Transverse colon (tissue), 4 donors: ENCODE data around the gene CCT7. TPM values are rescaled to one million over a fixed set of nuclear protein-coding genes. Genes with fewer than 3 reads are reported as not detected.

Experiments
- DNase-seq: peaks from one replicate; pipeline ENCODE4 v3.0.0-alpha.2; 2019
- H3K27ac ChIP-seq, 4 donors: fragments of 200-600 bp; sonication (generic); 2 replicates each; pipeline ENCODE4 v1.5.1; 2016 to 2018; ENCODE audit warnings: inconsistent platforms in 4 of 4
- H3K27me3 ChIP-seq: fragments of 200-600 bp; sonication (generic); 2 replicates; pipeline ENCODE4 v1.5.1; 2017; ENCODE audit warnings: inconsistent platforms
- H3K36me3 ChIP-seq, 4 donors: fragments of 200-600 bp; sonication (generic); 2 replicates each; pipeline ENCODE4 v1.5.1; 2017 to 2019; ENCODE audit warnings: inconsistent platforms in 4 of 4
- H3K4me1 ChIP-seq, 4 donors: fragments of 200-600 bp; sonication (generic); 2 replicates each; pipeline ENCODE4 v1.5.1; 2017 to 2020; ENCODE audit warnings: inconsistent platforms in 4 of 4
- H3K4me3 ChIP-seq, 4 donors: fragments of 200-600 bp; sonication (generic); 1 replicate in 1 of 4; 2 replicates in 3 of 4; pipeline versions ENCODE4 v1.5.1 to v1.6.1; 2017 to 2019; ENCODE audit warnings: inconsistent platforms in 4 of 4
- H3K9me3 ChIP-seq, 2 donors: fragments of 200-600 bp; sonication (generic); 2 replicates each; pipeline ENCODE4 v1.5.1; 2017 to 2019; ENCODE audit warnings: inconsistent platforms in 2 of 2
- EP300 ChIP-seq: sonication (generic); formaldehyde crosslinking; IDR thresholded peaks from one replicate; pipeline ENCODE4 v1.6.1; 2017; ENCODE audit warnings: antibody characterized with exemption, low read depth
- POLR2A ChIP-seq: fragments of 450-650 bp; IDR thresholded peaks from one replicate; pipeline ENCODE4 v1.6.1; 2016; ENCODE audit warnings: antibody characterized with exemption, mild to moderate bottlenecking, moderate library complexity
- POLR2AphosphoS5 ChIP-seq, 3 donors: sonication (generic); formaldehyde crosslinking; IDR thresholded peaks; one replicate each; pipeline ENCODE4 v1.6.1; 2016; ENCODE audit warnings: antibody characterized with exemption in 3 of 3
- WGBS, 2 donors: methylation state at CpG; one replicate each; pipeline ENCODE4 v1.1.5; 2018; ENCODE audit warnings: low coverage in 1 of 2; 5-methylcytosine and 5-hydroxymethylcytosine counted together
- in situ Hi-C, 4 donors: fragments of 200-750 bp; cut with MboI; loops; one replicate each; pipeline versions ENCODE4 v1.15.0 to v1.15.1; 2017; ENCODE audit warnings: low sequenced_read_pairs in 3 of 4, low pct_ligation_motif_present in 1 of 4, low pct_unique_long_range_greater_than_20kb in 1 of 4
- intact Hi-C: fragments of 100-400 bp; cut with DNase I; formaldehyde crosslinking; loops from one replicate; pipeline ENCODE4 v1.15.1; 2023; ENCODE audit warnings: low total_unique reads
- total RNA-seq, 4 donors: library from RNA; depleted of rRNA; stranded (reverse); fragments of >200 nt; gene quantifications; one replicate each; pipeline ENCODE4 v1.1.0, GENCODE V29; 2016
- TF ChIP-seq, protein P1 (sequence below), 5 experiments: fragments of 200-600 bp in 3 of 5; fragments of 450-650 bp in 2 of 5; sonication (generic) in 3 of 5; IDR thresholded peaks; 1 replicate in 2 of 5; 2 replicates in 3 of 5; pipeline ENCODE4 v1.5.1; 2016 to 2017; ENCODE audit warnings: antibody characterized with exemption in 5 of 5, inconsistent platforms in 3 of 5, mild to moderate bottlenecking in 2 of 5, moderate library complexity in 1 of 5

Gene CCT7
- total RNA-seq, 4 donors from 2014 or later: 87.9 to 171 (median 116) TPM

DNA sequence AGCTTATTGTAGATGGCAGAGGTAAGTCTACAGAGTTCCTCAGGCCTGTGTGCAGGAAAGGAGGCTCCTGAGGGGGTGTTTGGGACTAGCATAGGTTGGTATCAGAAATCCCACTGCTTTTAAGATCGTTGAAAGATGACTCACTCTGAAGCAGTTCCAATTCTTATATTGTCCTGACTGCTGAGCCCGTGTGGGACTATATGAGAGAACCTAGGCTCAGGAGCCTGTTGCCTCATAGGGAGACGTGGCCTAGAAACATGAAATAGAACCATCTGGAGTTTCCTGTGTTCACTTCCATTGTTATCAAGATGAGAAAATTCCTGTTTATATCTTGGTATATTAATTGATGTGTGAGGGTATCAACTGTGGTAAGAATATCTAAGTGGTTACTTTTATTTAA is 5.7 kb downstream of the CCT7 start:
- no peak for TF ChIP-seq POLR2AphosphoS5 (IDR thresholded peaks at IDR 0.05)
- TF ChIP-seq, protein P1, sequence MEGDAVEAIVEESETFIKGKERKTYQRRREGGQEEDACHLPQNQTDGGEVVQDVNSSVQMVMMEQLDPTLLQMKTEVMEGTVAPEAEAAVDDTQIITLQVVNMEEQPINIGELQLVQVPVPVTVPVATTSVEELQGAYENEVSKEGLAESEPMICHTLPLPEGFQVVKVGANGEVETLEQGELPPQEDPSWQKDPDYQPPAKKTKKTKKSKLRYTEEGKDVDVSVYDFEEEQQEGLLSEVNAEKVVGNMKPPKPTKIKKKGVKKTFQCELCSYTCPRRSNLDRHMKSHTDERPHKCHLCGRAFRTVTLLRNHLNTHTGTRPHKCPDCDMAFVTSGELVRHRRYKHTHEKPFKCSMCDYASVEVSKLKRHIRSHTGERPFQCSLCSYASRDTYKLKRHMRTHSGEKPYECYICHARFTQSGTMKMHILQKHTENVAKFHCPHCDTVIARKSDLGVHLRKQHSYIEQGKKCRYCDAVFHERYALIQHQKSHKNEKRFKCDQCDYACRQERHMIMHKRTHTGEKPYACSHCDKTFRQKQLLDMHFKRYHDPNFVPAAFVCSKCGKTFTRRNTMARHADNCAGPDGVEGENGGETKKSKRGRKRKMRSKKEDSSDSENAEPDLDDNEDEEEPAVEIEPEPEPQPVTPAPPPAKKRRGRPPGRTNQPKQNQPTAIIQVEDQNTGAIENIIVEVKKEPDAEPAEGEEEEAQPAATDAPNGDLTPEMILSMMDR (IDR thresholded peaks at IDR 0.05): no peak
- no peak for TF ChIP-seq POLR2A
- no peak for TF ChIP-seq EP300

DNA sequence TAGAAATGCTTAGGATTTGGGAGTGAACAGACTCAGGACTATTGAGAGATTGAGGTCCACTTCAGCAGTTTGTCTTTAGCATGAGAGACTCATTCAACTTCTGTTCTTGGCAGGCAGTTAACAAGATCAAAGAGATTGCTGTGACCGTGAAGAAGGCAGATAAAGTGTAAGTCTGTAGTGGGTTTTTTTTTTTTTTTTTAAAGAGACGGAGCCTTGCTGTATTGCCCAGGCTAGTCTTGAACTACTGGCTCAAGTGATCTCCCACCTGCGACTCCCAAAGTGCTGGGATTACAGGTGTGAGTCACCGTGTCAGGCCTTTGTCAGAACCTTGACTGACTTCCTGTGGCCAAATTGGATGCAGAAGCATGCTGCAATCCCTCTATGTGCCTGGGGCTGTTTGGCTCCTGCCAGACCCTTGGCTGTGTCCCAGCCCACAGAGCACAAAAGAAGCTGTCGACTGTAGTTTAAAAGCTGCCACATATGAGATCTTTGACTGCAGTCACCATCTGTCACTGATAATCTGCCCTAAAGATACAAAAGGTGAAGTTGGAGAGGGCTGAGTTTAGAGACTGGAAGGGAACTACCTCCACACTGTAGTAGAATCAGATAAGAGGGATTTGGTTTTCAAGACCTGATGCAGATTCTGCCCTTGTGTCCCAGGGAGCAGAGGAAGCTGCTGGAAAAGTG is 9.9 kb downstream of the CCT7 start:
- in situ Hi-C loops (loop anchor here in 1 of 4 donors (25.0 kb wide), 1 partner anchor 493 kb away; the partner anchor contains the start of gene TPRKB), intact Hi-C loops (loop anchor here (10.0 kb wide), 1 partner anchor 141 kb away; the partner anchor contains the start of gene ALMS1)
- Histone ChIP-seq H3K27me3 (no peaks in the 10 kb centered on the region), H3K4me1 (peaks cover 0 to 2% (median 0%) of the 10 kb centered on the region in 4 donors), H3K4me3 (no peak overlapping the region), H3K9me3 (no peaks in the 10 kb centered on the region), H3K36me3 (peaks cover 0 to 78% (median 41%) of the 10 kb centered on the region in 4 donors), H3K27ac (no peak overlapping the region)
- no peak for DNase-seq
- 20 to 75% methylated on average over 1 to 5 of the region's 5 CpGs for WGBS, 2 donors
- TF ChIP-seq POLR2A: no peak
- TF ChIP-seq, protein P1 (IDR thresholded peaks at IDR 0.05): no peak
- no peak for TF ChIP-seq EP300
- no peak for TF ChIP-seq POLR2AphosphoS5 (IDR thresholded peaks at IDR 0.05)

More for the DNA sequence above, 5.7 kb downstream of the CCT7 start:
- no peak for DNase-seq
- Histone ChIP-seq H3K4me3 (no peak overlapping the region), H3K36me3 (peaks cover 0 to 37% (median 18%) of the 10 kb centered on the region in 4 donors), H3K27me3 (no peaks in the 10 kb centered on the region), H3K4me1 (peaks cover 11 to 32% (median 21%) of the 10 kb centered on the region in 4 donors), H3K9me3 (no peaks in the 10 kb centered on the region), H3K27ac (no peak overlapping the region)
- WGBS, 2 donors: 44 to 80% methylated on average over 1 to 3 of the region's 3 CpGs
- intact Hi-C loops: loop anchor here (10.0 kb wide), 1 partner anchor 145 kb away; the partner anchor contains the start of gene ALMS1
- in situ Hi-C loops: loop anchor here in 1 of 4 donors (25.0 kb wide), 1 partner anchor 498 kb away; the partner anchor contains the start of gene TPRKB

DNA sequence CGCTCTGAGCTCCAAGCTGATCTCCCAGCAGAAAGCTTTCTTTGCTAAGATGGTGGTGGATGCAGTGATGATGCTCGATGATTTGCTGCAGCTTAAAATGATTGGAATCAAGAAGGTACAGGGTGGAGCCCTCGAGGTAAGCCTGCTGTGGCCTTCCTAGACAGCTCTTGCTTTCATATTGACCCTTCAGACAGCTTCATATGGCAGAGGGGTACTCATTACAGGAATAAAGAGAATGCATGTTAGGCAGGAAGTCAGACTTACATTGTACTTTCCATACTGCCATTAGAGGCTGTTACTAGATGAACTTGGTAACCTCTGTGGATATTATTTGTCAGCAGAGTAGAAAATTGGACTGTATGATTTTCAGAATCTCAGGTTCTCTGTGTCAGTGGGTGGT is 10.5 kb downstream of the CCT7 start:
- intact Hi-C loops (loop anchor here (10.0 kb wide), 1 partner anchor 140 kb away; the partner anchor contains the start of gene ALMS1), in situ Hi-C loops (loop anchor here in 1 of 4 donors (25.0 kb wide), 1 partner anchor 493 kb away; the partner anchor contains the start of gene TPRKB)
- Histone ChIP-seq H3K4me3 (no peak overlapping the region), H3K36me3 (peaks cover 0 to 84% (median 43%) of the 10 kb centered on the region in 4 donors), H3K9me3 (no peaks in the 10 kb centered on the region), H3K4me1 (no peaks in the 10 kb centered on the region), H3K27ac (no peak overlapping the region), H3K27me3 (no peaks in the 10 kb centered on the region)
- WGBS, 2 donors: 87% methylated on average over 3 of the region's 3 CpGs; no CpG with 5 or more reads in 1 of the 2 donors
- TF ChIP-seq POLR2AphosphoS5 (IDR thresholded peaks at IDR 0.05) (no peak), EP300 (no peak), POLR2A (no peak)
- TF ChIP-seq, protein P1 (IDR thresholded peaks at IDR 0.05): no peak
- no peak for DNase-seq

DNA sequence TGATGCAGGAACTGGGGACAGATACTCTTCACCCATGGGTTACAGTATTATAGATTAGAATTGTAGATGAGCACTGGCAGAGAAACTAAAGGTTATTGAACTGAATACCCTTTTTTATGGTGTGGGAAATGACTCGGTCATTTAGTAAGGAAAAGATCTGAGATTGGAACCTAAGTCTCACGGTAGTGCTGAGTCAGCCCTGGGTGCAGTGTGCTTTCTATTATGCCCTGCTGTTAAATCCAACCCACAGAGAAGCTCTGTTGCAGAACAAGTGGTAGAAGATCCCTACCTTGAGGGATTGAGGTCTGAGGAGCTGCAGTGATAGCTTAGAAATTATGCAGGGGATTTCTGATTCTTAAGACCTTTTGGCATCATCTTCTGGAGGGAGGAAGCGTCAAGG is 12.7 kb downstream of the CCT7 start:
- no peak for TF ChIP-seq POLR2A
- no peak for TF ChIP-seq POLR2AphosphoS5 (IDR thresholded peaks at IDR 0.05)
- no peak for TF ChIP-seq EP300
- TF ChIP-seq, protein P1 (IDR thresholded peaks at IDR 0.05): no peak
- in situ Hi-C loops: loop anchor here in 1 of 4 donors (25.0 kb wide), 1 partner anchor 490 kb away; the partner anchor contains the start of gene TPRKB
- H3K4me1 ChIP-seq: no peaks in the 10 kb centered on the region
- no peaks in the 10 kb centered on the region for H3K27me3 ChIP-seq
- H3K36me3 ChIP-seq: peaks cover 0 to 87% (median 45%) of the 10 kb centered on the region in 4 donors
- intact Hi-C loops: loop anchor here (10.0 kb wide), 1 partner anchor 138 kb away; the partner anchor contains the start of gene ALMS1
- no peak for DNase-seq
- no peaks in the 10 kb centered on the region for H3K9me3 ChIP-seq
- WGBS, 2 donors: 73 to 79% methylated on average over 3 of the region's 3 CpGs
- H3K4me3 ChIP-seq: no peak overlapping the region
- no peak overlapping the region for H3K27ac ChIP-seq
